A673 (cell line): ENCODE data around the gene SPAST. TPM values are rescaled to one million over a fixed set of nuclear protein-coding genes. Genes with fewer than 3 reads are reported as not detected.

Experiments
- BruUV-seq: library from RNA; stranded (reverse); fragments of 400-500 nt; replicated peaks from 2 replicates; lab custom pipeline; 2021; lab: Mats Ljungman, UMichigan
- CTCF ChIA-PET: fragments of 300-600 bp; sonication (Branson Sonifier 250); formaldehyde crosslinking; loops from one replicate; lab custom pipeline; 2022; ENCODE audit warnings: antibody characterized with exemption; lab: Charles Lee
- POLR2A ChIA-PET: fragments of 300-600 bp; sonication (Branson Sonifier 250); formaldehyde crosslinking; loops from one replicate; lab custom pipeline; 2022; ENCODE audit warnings: antibody characterized with exemption; ENCODE audit not compliant: low non-redundant PET; lab: Charles Lee
- DNase-seq: peaks from one replicate; pipeline ENCODE4 v3.0.0-alpha.2; 2015; ENCODE audit warnings: low spot score
- H3K27ac ChIP-seq: fragments of 200-600 bp; sonication (generic); 2 replicates; pipeline ENCODE4 v1.5.1; 2016; ENCODE audit warnings: mixed run types, low read depth, mild to moderate bottlenecking, mixed read lengths, antibody characterized with exemption, low read length; ENCODE audit not compliant: poor library complexity, severe bottlenecking
- H3K27me3 ChIP-seq: fragments of 200-600 bp; sonication (generic); replicated peaks from 2 replicates; pipeline ENCODE4 v1.6.1; 2017; ENCODE audit warnings: mixed run types, low read depth, mild to moderate bottlenecking, mixed read lengths, antibody characterized with exemption, low read length; ENCODE audit not compliant: insufficient read depth, poor library complexity
- H3K36me3 ChIP-seq: fragments of 200-600 bp; sonication (generic); 2 replicates; pipeline ENCODE4 v1.6.1; 2016; ENCODE audit warnings: mixed run types, mild to moderate bottlenecking, mixed read lengths, antibody characterized with exemption, low read length; ENCODE audit not compliant: insufficient read depth, poor library complexity, severe bottlenecking
- H3K4me1 ChIP-seq: fragments of 200-600 bp; sonication (generic); 2 replicates; pipeline ENCODE4 v1.6.1; 2017; ENCODE audit warnings: mixed run types, mild to moderate bottlenecking, mixed read lengths, antibody characterized with exemption, low read length; ENCODE audit not compliant: insufficient read depth, poor library complexity, severe bottlenecking
- H3K4me3 ChIP-seq: fragments of 200-600 bp; sonication (generic); 2 replicates; pipeline ENCODE4 v1.5.1; 2016; ENCODE audit warnings: low read depth, mixed run types, mild to moderate bottlenecking, mixed read lengths, low read length; ENCODE audit not compliant: poor library complexity, severe bottlenecking
- H3K9me3 ChIP-seq: fragments of 200-600 bp; sonication (generic); 2 replicates; pipeline ENCODE4 v1.6.1; 2016; ENCODE audit warnings: mixed run types, low read depth, mild to moderate bottlenecking, mixed read lengths, antibody characterized with exemption, low read length; ENCODE audit not compliant: poor library complexity, severe bottlenecking
- CTCF ChIP-seq: fragments of 300-800, 200-600 bp; sonication (generic); conservative IDR thresholded peaks from 2 replicates; pipeline ENCODE4 v1.5.1; 2017; ENCODE audit warnings: low read depth, mild to moderate bottlenecking, antibody characterized with exemption, low read length, moderate library complexity, mixed read lengths
- EZH2 ChIP-seq: fragments of 200-600 bp; sonication (generic); IDR thresholded peaks from 2 replicates; pipeline ENCODE4 v1.6.1; 2017; ENCODE audit warnings: borderline replicate concordance, low read depth, mild to moderate bottlenecking, mixed read lengths, antibody characterized with exemption, low read length; ENCODE audit not compliant: poor library complexity, severe bottlenecking
- intact Hi-C: fragments of 100-400 bp; cut with micrococcal nuclease; formaldehyde crosslinking; loops from one replicate; pipeline ENCODE4 v1.10.0; 2022; ENCODE audit not compliant: unreplicated experiment
- total RNA-seq: library from RNA; stranded (reverse); gene quantifications from 2 replicates; pipeline ENCODE4 v1.2.3, GENCODE V29; 2021

The SPAST gene
- total RNA-seq, 1 experiment from 2014 or later = 40.2 TPM

- no peaks in the 10 kb centered on the region for H3K4me1 ChIP-seq
- no TSS peak for BruUV-seq
- ChIA-PET CTCF (no interaction called here), POLR2A (no interaction called here)
- intact Hi-C loops = no loop called here
- no peak for DNase-seq
- no peaks in the 10 kb centered on the region for H3K27me3 ChIP-seq
- no peak overlapping the region for H3K4me3 ChIP-seq
- TF ChIP-seq CTCF = no peak
- no peak for TF ChIP-seq EZH2
- H3K36me3 ChIP-seq = peaks cover 5% of the 10 kb centered on the region
- no peak overlapping the region for H3K27ac ChIP-seq
- H3K9me3 ChIP-seq = no peaks in the 10 kb centered on the region
Measured at GRCh38 chr2:32108111-32108510, 44.8 kb downstream of the SPAST start.

GRCh38 chr2:32118055-32118454 is 54.7 kb downstream of the SPAST start:
- no peak overlapping the region for H3K27ac ChIP-seq
- H3K27me3 ChIP-seq = no peaks in the 10 kb centered on the region
- H3K36me3 ChIP-seq = peaks cover 3% of the 10 kb centered on the region
- ChIA-PET POLR2A (no interaction called here), CTCF (no interaction called here)
- no peak for DNase-seq
- no TSS peak for BruUV-seq
- no peaks in the 10 kb centered on the region for H3K9me3 ChIP-seq
- no peak overlapping the region for H3K4me3 ChIP-seq
- H3K4me1 ChIP-seq = no peaks in the 10 kb centered on the region
- intact Hi-C loops = no loop called here
- TF ChIP-seq CTCF (no peak), EZH2 (no peak)

GRCh38 chr2:32119161-32119560 is 55.8 kb downstream of the SPAST start:
- no peaks in the 10 kb centered on the region for H3K4me1 ChIP-seq
- intact Hi-C loops = no loop called here
- CTCF ChIA-PET = no interaction called here
- H3K4me3 ChIP-seq = no peak overlapping the region
- H3K9me3 ChIP-seq = no peaks in the 10 kb centered on the region
- TF ChIP-seq CTCF (no peak), EZH2 (no peak)
- no peak overlapping the region for H3K27ac ChIP-seq
- no peaks in the 10 kb centered on the region for H3K27me3 ChIP-seq
- no peak for DNase-seq
- BruUV-seq = no TSS peak
- H3K36me3 ChIP-seq = peaks cover 3% of the 10 kb centered on the region
- POLR2A ChIA-PET = no interaction called here
